Measurements from ENCODE around the gene RND1. TPM values are rescaled to one million over a fixed set of nuclear protein-coding genes. Genes with fewer than 3 reads are reported as not detected.

Gene RND1
- total and polyA plus RNA-seq, 2 of the 8 experiments (the other 6 are each of a cell fraction or from before 2014, with no cell fraction given), result 15.8 to 17.1 TPM

DNA sequence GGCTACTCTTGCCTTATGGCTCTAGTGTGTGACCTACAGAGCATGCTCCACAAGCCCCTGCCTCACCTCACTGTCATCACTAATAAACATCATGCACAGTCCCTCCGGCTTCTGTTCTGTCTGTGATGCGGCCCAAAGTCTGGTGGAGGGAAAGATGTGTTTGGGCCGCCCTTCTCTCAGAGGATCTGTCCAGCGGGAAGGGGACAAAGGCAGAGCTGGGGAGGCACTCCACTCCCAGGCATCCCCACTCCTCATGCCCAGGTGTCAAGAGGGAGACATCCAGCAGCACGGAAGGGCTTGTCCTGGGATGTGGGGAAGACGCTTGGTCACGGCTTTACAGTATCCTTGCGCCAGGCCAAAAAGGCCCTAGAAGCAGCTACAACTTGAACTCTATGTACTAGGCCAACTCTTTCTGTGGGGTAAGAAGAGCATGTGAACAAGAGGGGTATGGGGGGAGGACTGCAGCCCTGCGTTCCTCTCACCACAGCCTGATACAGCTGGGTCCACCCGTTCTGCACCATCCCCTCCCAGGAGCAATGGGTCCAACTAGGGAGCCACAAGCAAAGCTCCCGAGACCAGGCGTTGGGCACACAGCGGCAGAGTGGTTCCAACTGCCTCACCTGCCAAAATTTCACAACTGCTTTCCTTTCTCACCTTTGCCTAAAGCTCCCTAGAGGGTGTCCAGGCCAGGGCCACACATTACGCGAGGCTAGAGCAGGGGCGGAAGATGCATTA lies 36.7 kb downstream of the RND1 start:
- Histone ChIP-seq H4K20me1 (replicated peaks in 1 of 2; ENCODE audit: control insufficient read depth in 1 of 2, insufficient read depth in 2 of 2, low read length in 2 of 2) (peaks cover 5 to 15% of the 10 kb centered on the region in 2 experiments), H2AFZ (ENCODE audit: low read length) (no peak overlapping the region), H3K79me1 (ENCODE audit: low read depth, low read length) (no peaks in the 10 kb centered on the region), H2BK5ac (ENCODE audit: low read depth, low read length) (no peak overlapping the region; the same call in 1 of the 2 replicates), H3K9me3 (ENCODE audit: insufficient read depth in 2 of 2, low read depth in 1 of 2, low read length in 1 of 2) (no peaks in the 10 kb centered on the region), H3K36me3 (ENCODE audit: control insufficient read depth in 2 of 4, insufficient read depth in 4 of 4, low read length in 3 of 4) (peaks cover 40 to 66% (median 56%) of the 10 kb centered on the region in 4 experiments), H3K4me3 (ENCODE audit: extremely low read depth in 1 of 4, insufficient read depth in 2 of 4, low read depth in 3 of 4, low read length in 4 of 4) (no peak overlapping the region), H3K23me2 (ENCODE audit: low read depth, low read length) (peaks cover 3% of the 10 kb centered on the region; the same call in 1 of the 2 replicates), H2AK5ac (ENCODE audit: low read depth, low read length) (no peak overlapping the region), H3K27me3 (replicated peaks in 1 of 4; ENCODE audit: control insufficient read depth in 3 of 4, extremely low read depth in 1 of 4, insufficient read depth in 3 of 4, low read length in 3 of 4) (no peaks in the 10 kb centered on the region), H3K23ac (ENCODE audit: insufficient read length) (no peak overlapping the region), H3K9ac (replicated peaks in 1 of 4; ENCODE audit: extremely low read depth in 1 of 4, low read depth in 3 of 4, low read length in 3 of 4) (no peak overlapping the region), H4K8ac (ENCODE audit: extremely low read depth, insufficient read depth, low read length) (no peak overlapping the region), H3K56ac (replicated peaks; ENCODE audit: insufficient read length, low read depth, low read length) (no peak overlapping the region), H3K14ac (ENCODE audit: insufficient read length) (no peak overlapping the region), H3K4me2 (ENCODE audit: insufficient read depth in 1 of 2, low read depth in 2 of 2, low read length in 2 of 2) (no peak overlapping the region), H4K91ac (replicated peaks; ENCODE audit: insufficient read length, low read length) (no peak overlapping the region), H2BK12ac (ENCODE audit: low read depth, low read length) (no peak overlapping the region), H2BK20ac (ENCODE audit: low read length) (no peak overlapping the region), H3K79me2 (ENCODE audit: control insufficient read depth in 1 of 2, insufficient read depth in 2 of 2, low read length in 2 of 2) (no peaks in the 10 kb centered on the region), H3K27ac (ENCODE audit: low read depth, low read length) (no peak overlapping the region), H3K4me1 (replicated peaks in 1 of 4; ENCODE audit: control insufficient read depth in 3 of 4, insufficient read depth in 4 of 4, low read length in 3 of 4) (peaks cover 0 to 2% (median 0%) of the 10 kb centered on the region in 4 experiments; a peak in 1 of 7 replicates), H3K4ac (replicated peaks; ENCODE audit: insufficient read length, low read depth, low read length) (no peak overlapping the region), H2BK15ac (ENCODE audit: low read length) (no peak overlapping the region), H4K5ac (ENCODE audit: insufficient read length, low read depth, low read length) (no peak overlapping the region), H3K18ac (ENCODE audit: extremely low read depth, low read length) (no peak overlapping the region), H2BK120ac (replicated peaks; ENCODE audit: low read depth, low read length) (no peak overlapping the region)
- ChIA-PET POLR2A (ENCODE audit: partially characterized antibody) (interaction anchor here (0.7 to 8.3 kb wide), 10 partner anchors 9 to 191 kb away, joined by 3 to 48 read pairs (median 4); partner anchors contain the start of genes DDX23 and RND1), CTCF (ENCODE audit: partially characterized antibody) (interaction anchor here (0.8 to 10.1 kb wide), 7 partner anchors 8 to 160 kb away, joined by 3 to 121 read pairs (median 4); partner anchors contain the start of gene CACNB3)
- DNase-seq (ENCODE audit: low read depth in 1 of 2, low spot score in 2 of 2) (no peak), FAIRE-seq (no peak)
- 93% methylated on average over 15 of the region's 16 CpGs; no CpG with 5 or more reads in 1 of the 2 experiments for WGBS, 2 experiments (ENCODE audit: extremely low coverage in 1 of 2, insufficient coverage in 1 of 2, insufficient read length in 1 of 2, insufficient replicate concordance in 2 of 2, low coverage in 1 of 2, low lambda C conversion rate in 2 of 2, missing lambda C conversion rate in 1 of 2)
- TF ChIP-seq KDM5A (IDR thresholded peaks at IDR 0.05; ENCODE audit: low read length) (no peak), CEBPB (IDR thresholded peaks at IDR 0.05; ENCODE audit: low read depth, low read length) (no peak), TAF1 (IDR thresholded peaks at IDR 0.05; ENCODE audit: low read depth, low read length) (no peak), EZH2 (IDR thresholded peaks at IDR 0.05; ENCODE audit: low read depth, low read length, severe bottlenecking) (no peak), EGR1 (IDR thresholded peaks at IDR 0.05; ENCODE audit: borderline replicate concordance, low read depth, low read length) (no peak), NRF1 (IDR thresholded peaks at IDR 0.05; ENCODE audit: low read depth, low read length) (no peak), SRF (IDR thresholded peaks at IDR 0.05; ENCODE audit: low read depth, low read length) (no peak), HDAC2 (IDR thresholded peaks at IDR 0.05; ENCODE audit: borderline replicate concordance in 1 of 2, low read depth in 2 of 2, low read length in 2 of 2) (no peak), TEAD4 (IDR thresholded peaks at IDR 0.05; ENCODE audit: low read depth, low read length) (no peak), BACH1 (IDR thresholded peaks at IDR 0.05; ENCODE audit: low read length) (no peak), POLR2A (IDR thresholded peaks at IDR 0.05; ENCODE audit: control extremely low read depth in 1 of 2, low read depth in 2 of 2, low read length in 2 of 2) (no peak; a peak in 1 of 3 replicates), RFX5 (IDR thresholded peaks at IDR 0.05; ENCODE audit: borderline replicate concordance, low read depth, low read length) (no peak), POU5F1 (IDR thresholded peaks at IDR 0.05; ENCODE audit: low read depth, low read length) (no peak), BCL11A (IDR thresholded peaks at IDR 0.05; ENCODE audit: low read depth in 2 of 2, low read length in 2 of 2) (no peak)
